Suppressor macrophage (primary cell): ENCODE results near the gene FNBP1L.

Experiments
- DNase-seq, 4 experiments: peaks; one replicate each; pipeline ENCODE4 v3.0.0-alpha.2; 2020 to 2022
- total RNA-seq, 17 experiments: gene quantifications; one replicate each; lab custom pipeline; 2026; ENCODE audit warnings: mixed read lengths in 6 of 17, inconsistent platforms in 3 of 17; lab: John Stamatoyannopoulos, UW

FNBP1L gene
- total RNA-seq: 2.0 to 21.9 (median 9.8) reads per million in 17 experiments

- peak; percentile 41 to 75 (median 52) for DNase-seq
These were observed at the start of gene FNBP1L for GRCh38 chr1:93447481-93448291. FNBP1L (plus strand) TSS chr1:93448118; CDS start chr1:93448282, 164 bp downstream.

DNA sequence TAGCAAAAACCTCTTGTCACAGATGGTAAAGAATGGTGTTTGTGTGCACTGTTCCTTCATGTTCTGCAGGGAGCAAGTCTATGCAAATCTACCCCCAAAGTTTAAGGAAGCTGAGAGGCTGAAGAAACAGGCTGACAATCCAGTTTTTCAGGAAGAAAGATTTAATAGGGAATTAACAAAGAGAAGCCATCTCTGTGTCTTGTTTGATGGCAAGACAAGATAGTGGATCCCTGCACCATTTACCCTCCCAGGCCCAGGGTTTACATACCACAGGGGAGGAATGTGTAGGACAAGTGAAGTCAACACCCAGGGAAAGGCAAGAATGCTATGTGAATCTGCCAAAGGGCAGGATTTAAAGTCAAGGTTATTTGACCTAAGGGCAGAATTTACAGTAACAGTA lies 48.1 kb upstream of the FNBP1L start:
- peak in 3 of 4 experiments; percentile 15 to 43 (median 19) for DNase-seq

GRCh38 chr1:93408203-93408602 lies 39.7 kb upstream of the FNBP1L start:
- DNase-seq: no peak

GRCh38 chr1:93411000-93411399 lies 36.9 kb upstream of the FNBP1L start:
- no peak for DNase-seq

DNA sequence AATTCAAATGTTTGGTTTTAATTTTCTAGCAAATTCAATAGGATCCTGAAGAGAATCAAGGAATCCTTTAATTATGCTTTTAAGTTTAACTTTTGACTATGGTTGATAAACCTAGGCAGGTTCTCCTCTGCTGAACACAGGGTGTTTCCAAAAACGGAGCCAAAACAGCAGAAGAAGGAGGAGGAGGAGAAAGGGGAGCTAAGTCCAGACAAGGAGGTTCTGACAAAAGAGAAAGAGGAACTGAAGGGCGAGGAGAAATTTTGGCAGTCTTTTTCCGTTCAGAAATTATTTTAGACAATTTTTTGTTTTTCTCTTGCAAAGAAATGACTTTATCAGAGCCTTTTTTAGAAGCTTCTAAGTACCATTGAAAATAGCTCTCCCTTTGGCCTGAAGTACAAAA lies 33.2 kb upstream of the FNBP1L start:
- peak; percentile 5 to 45 (median 28) for DNase-seq

- peak in 3 of 4 experiments; percentile 6 to 28 (median 27) for DNase-seq
These were observed 32.6 kb upstream of the FNBP1L start for GRCh38 chr1:93415296-93415695.

DNA sequence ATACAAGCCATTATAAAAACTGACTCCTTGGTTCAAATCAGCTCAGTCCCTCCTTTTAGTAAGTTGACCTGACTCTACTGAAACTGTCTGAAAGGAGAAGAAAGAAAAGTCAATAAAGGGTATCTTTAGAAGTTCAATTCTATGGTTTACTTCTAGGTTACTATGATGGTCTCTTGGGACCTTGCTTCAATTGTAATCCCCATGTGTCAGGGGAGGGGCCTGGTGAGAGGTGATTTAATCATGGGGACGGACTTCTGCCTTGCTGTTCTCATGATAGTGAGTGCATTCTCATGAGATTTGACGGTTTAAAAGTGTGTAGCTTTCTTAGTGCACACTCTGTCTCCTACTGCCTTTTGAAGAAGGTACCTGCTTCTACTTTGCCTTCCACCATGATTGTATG lies 31.7 kb upstream of the FNBP1L start:
- DNase-seq: no peak

GRCh38 chr1:93419344-93419743 lies 28.6 kb upstream of the FNBP1L start:
- DNase-seq: no peak

DNA sequence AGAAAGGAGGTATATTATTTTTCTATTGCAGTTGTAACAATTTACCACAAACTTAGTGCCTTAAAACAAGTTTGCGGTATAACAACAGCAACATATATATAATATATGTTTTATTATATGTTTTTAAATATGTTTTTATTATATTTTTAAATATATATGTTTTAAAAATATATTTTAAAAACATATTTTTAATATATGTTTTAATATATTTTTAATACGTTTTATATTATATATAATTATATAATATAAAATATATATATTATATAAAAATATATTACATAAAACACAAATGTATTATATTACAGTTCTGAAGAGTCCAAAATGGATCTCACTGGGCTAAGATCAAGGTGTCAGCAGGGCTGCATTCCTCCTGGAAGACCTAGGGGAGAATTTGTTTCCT lies 27.5 kb upstream of the FNBP1L start:
- no peak for DNase-seq

- no peak for DNase-seq
These were observed 21.7 kb upstream of the FNBP1L start for GRCh38 chr1:93426181-93426580.

- no peak for DNase-seq
These were observed 20.3 kb upstream of the FNBP1L start for GRCh38 chr1:93427656-93428055.

DNA sequence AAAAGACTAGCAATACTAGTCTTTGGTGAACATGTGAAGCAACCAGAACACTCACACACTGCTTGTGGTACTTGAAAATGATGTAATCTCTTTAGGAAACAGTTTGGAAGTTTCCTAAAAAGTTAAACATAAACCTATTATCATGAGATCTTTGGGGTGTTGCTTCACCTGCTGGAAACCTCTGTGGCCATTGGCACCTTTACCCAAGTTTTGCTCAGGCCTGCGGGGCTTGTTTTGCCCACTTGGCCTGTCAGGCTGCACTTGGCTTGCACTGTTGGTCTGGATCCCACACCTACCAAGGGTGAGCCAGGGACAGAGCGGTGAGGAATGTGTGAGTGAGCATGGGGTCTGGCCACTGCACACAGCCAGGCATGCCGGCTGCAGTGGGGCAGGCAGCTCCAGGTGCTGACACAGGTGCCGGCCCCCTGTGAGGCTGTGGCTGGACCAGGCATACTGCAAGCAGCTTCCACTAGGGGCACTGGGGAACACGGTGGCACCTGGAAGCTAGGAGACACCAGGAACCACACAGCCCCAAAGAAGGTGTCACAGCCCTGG lies 14.4 kb upstream of the FNBP1L start:
- DNase-seq: peak in 1 of 4 experiments; percentile 7

- no peak for DNase-seq
These were observed 13.8 kb upstream of the FNBP1L start for GRCh38 chr1:93434088-93434487.

DNA sequence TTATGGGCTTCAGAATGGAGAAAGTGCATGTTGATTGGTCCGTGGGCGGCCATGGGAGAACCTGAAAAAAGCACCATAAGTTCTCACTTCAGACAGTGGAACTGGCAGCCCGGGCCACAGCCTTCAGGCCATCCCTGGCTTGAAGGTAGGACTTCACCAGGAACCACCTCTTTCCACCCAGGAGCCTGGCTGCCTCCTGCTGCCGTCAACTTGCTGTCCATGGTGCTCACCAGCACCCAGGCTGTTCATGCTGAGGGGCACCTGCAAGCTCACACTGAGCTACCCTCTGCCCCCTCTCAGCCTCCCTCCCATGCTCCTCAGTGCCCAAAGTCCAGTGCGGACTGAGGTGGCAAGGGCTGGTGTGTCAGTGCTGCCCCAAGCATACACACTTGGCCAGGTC lies 12.9 kb upstream of the FNBP1L start:
- peak in 1 of 4 experiments; percentile 4 for DNase-seq

- DNase-seq: no peak
These were observed 12.5 kb upstream of the FNBP1L start for GRCh38 chr1:93435443-93435842.

DNA sequence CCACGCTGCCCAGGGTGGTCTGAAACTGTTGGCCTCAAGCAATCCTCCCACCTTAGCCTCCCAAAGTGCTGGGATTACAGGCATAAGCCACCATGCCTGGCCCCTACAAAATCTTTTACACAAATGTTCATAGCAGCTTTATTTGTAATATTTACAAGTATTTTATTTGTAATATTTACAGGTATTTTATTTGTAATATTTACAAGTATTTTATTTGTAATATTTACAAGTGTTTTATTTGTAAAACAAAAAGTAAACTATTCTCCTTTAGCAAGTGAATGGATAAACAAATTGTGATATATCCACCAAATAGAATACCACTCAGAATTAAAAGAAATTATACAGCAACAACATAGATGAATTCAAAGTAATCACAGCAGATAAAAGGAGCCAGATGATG lies 11.4 kb upstream of the FNBP1L start:
- DNase-seq: no peak

GRCh38 chr1:93437976-93438605 lies 9.8 kb upstream of the FNBP1L start:
- DNase-seq: peak; percentile 6 to 72 (median 54)

GRCh38 chr1:93438716-93439115 lies 9.2 kb upstream of the FNBP1L start:
- no peak for DNase-seq

- DNase-seq: no peak
These were observed 7.6 kb upstream of the FNBP1L start for GRCh38 chr1:93440272-93440671.

DNA sequence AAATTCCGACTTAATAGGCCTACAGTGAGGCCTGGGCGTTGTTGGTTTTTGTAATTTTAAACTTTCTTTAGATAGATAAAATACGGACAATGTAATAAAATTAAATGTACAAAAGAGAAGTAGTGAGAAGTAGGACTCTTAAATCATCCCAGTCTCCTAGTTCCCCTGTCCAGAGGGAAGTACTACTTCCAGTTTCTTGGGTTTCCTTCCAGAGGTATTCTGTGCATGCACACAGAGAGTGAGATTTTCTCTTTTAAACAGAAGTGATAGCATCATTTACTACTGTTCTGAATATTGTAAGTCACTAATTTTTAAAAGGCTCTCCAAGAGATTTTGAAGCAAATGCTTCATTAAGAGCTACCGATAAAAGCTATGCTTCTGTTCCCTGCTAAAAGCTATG lies 7.2 kb upstream of the FNBP1L start:
- peak; percentile 23 to 58 (median 49) for DNase-seq

DNA sequence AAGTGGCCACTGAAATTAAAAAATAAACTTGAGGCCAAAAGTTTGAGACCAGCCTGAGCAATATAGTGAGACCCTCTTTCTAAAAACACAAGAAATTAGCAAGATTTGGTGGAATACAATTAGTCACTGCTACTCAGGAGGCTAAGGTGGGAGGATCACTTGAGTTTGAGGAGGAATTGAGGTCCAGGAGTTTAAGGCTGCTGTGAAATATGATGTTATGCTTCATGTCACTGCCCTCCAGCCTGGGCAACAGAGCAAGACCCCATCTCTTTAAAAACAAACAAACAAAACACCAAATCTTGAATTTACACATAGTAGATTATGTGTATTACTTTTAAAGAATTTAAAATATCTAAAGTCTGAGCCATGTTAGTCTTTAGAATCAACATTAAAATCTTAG lies 6.3 kb upstream of the FNBP1L start:
- DNase-seq: no peak

DNA sequence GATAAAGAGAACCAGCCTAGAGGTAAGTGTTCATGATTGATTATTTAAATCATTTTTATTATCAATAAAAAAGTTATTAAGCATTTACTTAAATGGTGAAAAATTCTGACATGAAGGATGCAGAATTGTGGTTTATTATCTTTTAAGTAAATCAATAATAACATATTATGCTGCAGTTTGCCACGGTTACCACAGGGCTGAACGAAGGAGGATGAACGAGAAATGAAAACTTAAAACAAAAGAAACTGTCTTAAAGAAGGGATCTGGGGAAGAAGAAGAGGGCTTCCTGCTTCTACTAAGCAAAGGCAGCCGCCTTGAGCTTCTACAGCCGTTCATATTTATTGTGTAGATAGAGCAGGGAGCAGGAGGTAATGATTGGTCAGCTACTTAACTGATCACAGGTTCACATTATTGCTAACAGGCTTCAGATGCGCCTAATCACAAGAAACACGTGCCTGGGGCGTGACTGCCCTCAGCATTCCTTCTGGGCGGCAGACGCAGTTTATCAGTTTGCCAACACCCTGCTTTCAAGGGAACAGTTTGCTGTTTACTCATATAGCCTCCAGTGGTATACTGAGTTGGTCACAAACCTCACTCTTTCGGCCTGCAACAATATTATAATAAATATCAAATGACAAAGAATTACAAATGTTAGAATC lies 5.8 kb upstream of the FNBP1L start:
- DNase-seq: no peak

DNA sequence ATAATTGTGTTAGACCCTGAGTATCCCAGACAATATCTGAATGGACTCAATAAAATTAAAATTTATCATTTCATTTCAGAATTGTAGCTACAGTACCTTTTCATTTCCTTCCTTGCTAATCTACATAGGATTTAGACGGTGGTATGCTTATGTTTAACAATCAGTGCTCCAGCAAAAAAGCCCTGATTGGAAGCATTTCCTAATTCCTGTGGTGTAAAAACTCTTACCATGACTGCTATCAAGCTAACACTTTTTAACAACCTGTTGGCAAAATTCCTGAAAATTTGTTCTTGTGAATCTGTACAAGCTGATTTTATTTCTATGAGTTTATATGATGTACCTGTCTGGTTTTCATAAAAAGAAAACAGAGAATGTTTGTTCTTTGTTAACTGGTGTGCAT lies 5.2 kb upstream of the FNBP1L start:
- DNase-seq: no peak
